Activated CD4-positive, alpha-beta T cell treated with anti-CD3 and anti-CD28 coated beads, Interleukin-2, amount 10 ng/mL, durations not matched to agents 7 days and 5 days (primary cell): ENCODE measurements around the gene LRP2BP. TPM values are rescaled to one million over a fixed set of nuclear protein-coding genes. Genes with fewer than 3 reads are reported as not detected.
A peak's percentile ranks its signal among the peaks of the same experiment; 100 is the strongest.

Experiments used
- CTCF ChIA-PET: fragments of 350-600 bp; sonication (Branson Sonifier 250); formaldehyde crosslinking; loops from one replicate; lab custom pipeline; 2021; ENCODE audit warnings: antibody characterized with exemption; lab: Charles Lee
- POLR2A ChIA-PET: fragments of 350-600 bp; sonication (Branson Sonifier 250); formaldehyde crosslinking; loops from one replicate; lab custom pipeline; 2021; ENCODE audit warnings: antibody characterized with exemption; lab: Charles Lee
- DNase-seq: peaks from one replicate; pipeline ENCODE4 v3.0.0-alpha.2; 2020
- H3K27ac Mint-ChIP-seq: one replicate; pipeline ENCODE4 v1.8.0; 2021; ENCODE audit warnings: mild to moderate bottlenecking, moderate library complexity, mixed read lengths
- H3K27me3 Mint-ChIP-seq: one replicate; pipeline ENCODE4 v1.8.0; 2021; ENCODE audit warnings: mixed read lengths
- H3K36me3 Mint-ChIP-seq: one replicate; pipeline ENCODE4 v1.8.0; 2021; ENCODE audit warnings: low read depth, mixed read lengths
- H3K4me1 Mint-ChIP-seq: one replicate; pipeline ENCODE4 v1.8.0; 2021; ENCODE audit warnings: mixed read lengths
- H3K4me3 Mint-ChIP-seq: one replicate; pipeline ENCODE4 v1.8.0; 2021; ENCODE audit warnings: mild to moderate bottlenecking, moderate library complexity, mixed read lengths
- H3K9me3 Mint-ChIP-seq: one replicate; pipeline ENCODE4 v1.8.0; 2021; ENCODE audit warnings: mixed read lengths
- total RNA-seq, 2 experiments: library from RNA; stranded (reverse); gene quantifications; one replicate each; pipeline ENCODE4 v1.2.3, GENCODE V29; 2021

LRP2BP gene
- total RNA-seq, 2 experiments from 2014 or later, result 0.73 to 0.79 TPM

DNA sequence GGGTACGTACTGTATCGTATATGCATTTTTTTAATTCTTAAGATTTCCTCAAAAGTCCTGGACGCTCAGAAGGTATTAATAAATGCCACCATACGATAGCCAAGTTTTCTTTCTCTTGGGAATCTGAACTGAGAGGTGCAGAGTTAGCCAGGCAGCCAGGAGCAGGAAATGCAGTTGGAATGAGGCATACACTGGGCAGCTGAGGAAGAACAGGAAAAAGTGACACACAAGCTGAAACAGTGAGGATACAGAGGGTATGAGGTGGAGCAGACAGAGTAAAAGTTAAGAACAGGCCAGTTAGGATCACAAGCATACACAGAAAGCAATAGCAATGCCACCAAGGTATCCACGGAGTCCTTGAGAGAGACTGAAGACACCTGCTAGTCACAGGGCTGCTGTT is 16.7 kb upstream of the LRP2BP start:
- ChIA-PET CTCF (no interaction called here), POLR2A (no interaction called here)
- H3K27ac Mint-ChIP-seq, result no peak overlapping the region
- H3K27me3 Mint-ChIP-seq, result no peaks in the 10 kb centered on the region
- no peak for DNase-seq
- H3K9me3 Mint-ChIP-seq, result no peaks in the 10 kb centered on the region
- H3K36me3 Mint-ChIP-seq, result peaks cover 26% of the 10 kb centered on the region
- peaks cover 2% of the 10 kb centered on the region for H3K4me1 Mint-ChIP-seq
- H3K4me3 Mint-ChIP-seq, result no peak overlapping the region

DNA sequence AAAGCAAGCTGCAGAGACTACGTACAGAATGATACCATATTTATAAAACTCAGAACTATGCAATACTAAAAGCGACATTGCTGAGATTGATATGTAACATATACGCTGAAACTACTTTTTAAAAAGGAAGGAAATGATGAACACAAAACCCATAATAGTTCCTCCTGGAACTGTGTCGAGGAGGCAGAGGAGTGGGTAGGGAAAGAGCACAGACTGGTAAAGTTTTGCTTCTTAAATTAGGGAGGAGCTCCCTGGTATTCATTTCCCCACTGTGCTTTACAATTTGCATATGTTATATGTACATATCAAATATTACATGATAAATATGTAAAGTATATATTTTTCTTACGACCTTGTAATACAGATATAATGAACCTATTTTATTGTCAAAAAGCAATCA is 16.1 kb upstream of the LRP2BP start:
- H3K27ac Mint-ChIP-seq, result no peak overlapping the region
- CTCF ChIA-PET, result no interaction called here
- POLR2A ChIA-PET, result no interaction called here
- H3K36me3 Mint-ChIP-seq, result peaks cover 21% of the 10 kb centered on the region
- H3K27me3 Mint-ChIP-seq, result no peaks in the 10 kb centered on the region
- no peak for DNase-seq
- H3K9me3 Mint-ChIP-seq, result no peaks in the 10 kb centered on the region
- H3K4me1 Mint-ChIP-seq, result peaks cover 2% of the 10 kb centered on the region
- no peak overlapping the region for H3K4me3 Mint-ChIP-seq

DNA sequence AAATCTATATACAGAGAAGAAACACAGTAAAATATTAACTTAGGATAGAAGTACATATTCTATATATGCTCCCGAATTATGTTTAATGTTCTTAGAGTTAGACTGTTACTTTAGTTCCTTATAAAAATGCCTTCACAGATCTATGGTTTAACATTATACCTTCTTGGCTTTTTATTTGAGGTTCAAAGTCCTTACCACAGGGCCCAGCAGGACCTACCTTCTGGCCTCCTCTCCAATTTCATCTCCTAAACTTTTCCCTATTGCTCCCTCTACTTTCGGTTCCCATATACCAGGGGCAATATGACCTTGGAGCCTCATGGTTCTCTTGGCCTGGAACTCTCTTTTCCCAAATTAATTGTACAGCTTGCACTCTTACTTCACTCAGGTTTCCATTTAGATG is 12.7 kb upstream of the LRP2BP start:
- ChIA-PET CTCF (no interaction called here), POLR2A (no interaction called here)
- H3K9me3 Mint-ChIP-seq, result no peaks in the 10 kb centered on the region
- peaks cover 2% of the 10 kb centered on the region for H3K4me1 Mint-ChIP-seq
- DNase-seq, result no peak
- H3K4me3 Mint-ChIP-seq, result no peak overlapping the region
- H3K27ac Mint-ChIP-seq, result no peak overlapping the region
- H3K27me3 Mint-ChIP-seq, result no peaks in the 10 kb centered on the region
- H3K36me3 Mint-ChIP-seq, result peaks cover 24% of the 10 kb centered on the region

DNA sequence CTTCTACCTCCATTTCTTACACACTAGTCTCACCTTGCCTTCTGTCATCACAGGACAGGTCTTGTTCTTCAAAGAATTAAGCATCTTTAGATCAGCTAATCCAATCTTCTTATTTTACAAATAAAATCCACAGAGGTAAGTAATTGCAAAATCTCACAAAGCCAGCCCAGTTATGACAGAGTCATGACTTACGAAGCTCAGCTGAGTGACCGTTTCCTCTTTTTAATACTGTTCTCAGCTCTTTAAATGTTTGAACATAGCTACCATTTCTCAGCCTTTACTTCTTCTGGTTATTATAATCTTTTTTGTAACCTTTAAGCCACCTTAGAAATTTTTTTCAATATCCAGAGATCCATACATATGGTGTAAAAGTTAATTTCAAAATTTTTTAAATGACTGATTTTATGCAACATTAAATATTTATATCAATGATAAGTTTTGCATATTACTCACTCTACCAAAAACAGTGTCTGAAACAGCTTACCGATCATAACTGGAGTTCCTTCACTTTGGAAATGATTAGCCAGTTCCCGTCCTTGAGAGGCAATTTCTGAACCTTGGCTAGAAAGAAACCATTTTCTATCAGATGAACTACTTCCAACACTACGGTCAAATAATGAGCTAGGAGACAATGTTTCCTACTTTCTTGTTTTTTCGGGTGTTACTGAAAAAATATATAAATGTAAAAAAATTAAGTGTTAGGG is 9.7 kb upstream of the LRP2BP start:
- ChIA-PET POLR2A (no interaction called here), CTCF (interaction anchor here (0.9 to 1.7 kb wide), 8 partner anchors 9 to 20 kb away, joined by 3 to 6 read pairs (median 4); partner anchors contain the start of genes ANKRD37, LRP2BP and UFSP2)
- no peaks in the 10 kb centered on the region for H3K9me3 Mint-ChIP-seq
- no peaks in the 10 kb centered on the region for H3K27me3 Mint-ChIP-seq
- H3K4me3 Mint-ChIP-seq, result no peak overlapping the region
- peaks cover 37% of the 10 kb centered on the region for H3K36me3 Mint-ChIP-seq
- DNase-seq, result no peak
- H3K4me1 Mint-ChIP-seq, result peaks cover 6% of the 10 kb centered on the region
- no peak overlapping the region for H3K27ac Mint-ChIP-seq

DNA sequence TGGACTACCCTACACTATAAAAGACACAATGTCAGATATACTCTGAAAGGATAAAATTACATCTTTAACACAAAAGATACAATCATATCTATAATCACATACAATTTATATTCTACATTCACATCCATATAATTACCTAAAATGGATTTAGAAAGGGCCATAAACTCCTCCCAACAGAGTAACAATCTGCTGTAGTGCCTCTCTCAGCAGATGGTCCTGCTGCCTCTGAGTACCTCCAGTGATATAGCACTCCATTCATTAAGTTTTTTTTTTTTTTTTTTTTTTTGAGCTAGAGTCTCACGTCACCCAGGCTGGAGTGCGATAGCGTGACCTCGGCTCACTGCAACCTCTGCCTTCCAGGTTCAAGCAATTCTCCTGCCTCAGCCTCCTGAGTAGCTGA is 8.3 kb upstream of the LRP2BP start:
- CTCF ChIA-PET, result interaction anchor here (1.6 kb wide), 1 partner anchor 7 kb away, joined by 6 read pairs; the partner anchor contains the start of gene ANKRD37

DNA sequence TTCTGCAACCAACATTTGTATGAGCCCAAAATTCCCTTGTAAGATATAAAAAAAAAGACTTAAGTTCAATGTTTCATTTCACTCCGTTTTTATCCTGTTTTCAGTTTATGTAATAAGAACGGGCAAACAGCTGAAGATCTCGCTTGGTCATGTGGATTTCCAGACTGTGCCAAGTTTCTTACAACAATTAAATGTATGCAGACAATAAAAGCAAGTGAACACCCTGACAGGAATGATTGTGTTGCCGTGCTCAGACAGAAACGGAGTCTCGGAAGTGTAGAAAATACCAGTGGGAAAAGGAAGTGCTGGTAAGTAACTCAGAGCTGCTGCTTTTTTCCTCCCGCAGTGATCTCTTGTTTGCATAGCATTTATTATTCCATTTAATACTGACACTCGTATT is 3.7 kb upstream of the LRP2BP start:
- Mint-ChIP-seq H3K4me3 (no peak overlapping the region), H3K36me3 (peaks cover 39% of the 10 kb centered on the region), H3K9me3 (no peaks in the 10 kb centered on the region), H3K27ac (no peak overlapping the region), H3K4me1 (peaks cover 45% of the 10 kb centered on the region), H3K27me3 (no peaks in the 10 kb centered on the region)
- POLR2A ChIA-PET, result no interaction called here
- CTCF ChIA-PET, result interaction anchor here (1.0 kb wide), 1 partner anchor 10 kb away, joined by 4 read pairs; no protein-coding TSS in a partner anchor
- no peak for DNase-seq

More for the DNA sequence above, 8.3 kb upstream of the LRP2BP start:
- peaks cover 16% of the 10 kb centered on the region for H3K4me1 Mint-ChIP-seq
- no peaks in the 10 kb centered on the region for H3K9me3 Mint-ChIP-seq
- POLR2A ChIA-PET, result no interaction called here
- no peak overlapping the region for H3K4me3 Mint-ChIP-seq
- peaks cover 43% of the 10 kb centered on the region for H3K36me3 Mint-ChIP-seq
- H3K27ac Mint-ChIP-seq, result no peak overlapping the region
- DNase-seq, result no peak
- no peaks in the 10 kb centered on the region for H3K27me3 Mint-ChIP-seq

DNA sequence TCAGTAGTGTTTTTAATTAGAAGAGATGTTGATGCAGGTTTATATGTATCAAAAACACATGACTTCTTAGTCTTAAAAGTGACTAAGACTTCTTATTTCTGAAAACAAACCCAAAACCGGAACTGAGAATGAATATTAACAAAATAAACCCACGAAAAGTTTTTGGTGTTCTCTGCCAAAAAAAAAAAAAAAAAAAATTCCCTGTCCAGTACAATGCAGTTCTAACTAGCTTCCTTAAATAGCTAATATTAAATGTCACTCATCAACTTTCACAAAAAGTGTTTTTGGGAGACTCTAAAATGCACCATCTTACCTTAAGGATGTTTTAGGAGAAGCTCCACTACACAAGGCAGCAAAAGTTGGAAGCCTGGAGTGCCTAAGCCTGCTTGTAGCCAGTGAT is 2.9 kb upstream of the LRP2BP start:
- Mint-ChIP-seq H3K36me3 (peaks cover 37% of the 10 kb centered on the region), H3K27ac (no peak overlapping the region), H3K4me1 (peaks cover 51% of the 10 kb centered on the region), H3K4me3 (no peak overlapping the region), H3K27me3 (no peaks in the 10 kb centered on the region), H3K9me3 (no peaks in the 10 kb centered on the region)
- ChIA-PET POLR2A (no interaction called here), CTCF (interaction anchor here (1.0 kb wide), 1 partner anchor 9 kb away, joined by 4 read pairs; no protein-coding TSS in a partner anchor)
- DNase-seq, result no peak

DNA sequence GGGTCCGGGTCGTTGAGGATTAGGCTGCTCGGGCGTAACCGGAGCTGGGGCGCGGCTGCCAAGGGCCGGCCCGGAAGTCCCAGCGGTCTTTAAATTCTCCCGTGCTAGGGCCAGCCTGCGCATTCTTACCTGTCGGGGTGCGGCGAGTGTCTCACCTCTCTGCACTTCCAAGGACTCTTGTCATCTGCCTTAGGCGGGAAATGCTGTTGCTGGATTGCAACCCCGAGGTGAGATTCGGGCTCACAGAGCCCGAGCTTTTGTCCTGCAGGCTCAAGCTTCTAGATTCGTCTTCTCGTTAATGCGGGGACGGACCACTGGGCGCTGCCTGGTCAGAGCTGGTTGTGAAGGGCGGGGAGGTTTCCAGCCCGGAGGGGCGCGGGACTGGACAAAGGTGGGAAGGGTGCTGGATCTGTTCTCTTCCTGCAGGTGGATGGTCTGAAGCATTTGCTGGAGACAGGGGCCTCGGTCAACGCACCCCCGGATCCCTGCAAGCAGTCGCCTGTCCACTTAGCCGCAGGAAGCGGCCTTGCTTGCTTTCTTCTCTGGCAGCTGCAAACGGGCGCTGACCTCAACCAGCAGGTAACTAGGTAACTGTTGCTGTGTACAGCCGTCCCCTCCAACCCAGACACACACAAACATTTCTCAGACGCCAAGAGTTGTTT is 1.1 kb upstream of the LRP2BP start, which contains the start of gene ANKRD37:
ANKRD37 (plus strand) TSS at position 118 of the 662 bp plus-strand sequence; CDS start at position 201, 83 bp downstream.
- POLR2A ChIA-PET, result interaction anchor here (0.6 to 1.2 kb wide), 3 partner anchors 28 to 1888 kb away, joined by 3 to 7 read pairs (median 4); partner anchors contain the start of gene UFSP2
- CTCF ChIA-PET, result interaction anchor here (1.2 to 2.0 kb wide), 4 partner anchors 8 to 183 kb away, joined by 3 to 9 read pairs (median 4); partner anchors contain the start of gene UFSP2
- H3K9me3 Mint-ChIP-seq, result no peaks in the 10 kb centered on the region
- H3K4me3 Mint-ChIP-seq, result peak within 1 kb of the TSS; percentile 83
- peaks cover 32% of the 10 kb centered on the region for H3K36me3 Mint-ChIP-seq
- no peak for DNase-seq
- H3K27ac Mint-ChIP-seq, result peak within 1 kb of the TSS; percentile 97
- peaks cover 53% of the 10 kb centered on the region for H3K4me1 Mint-ChIP-seq
- no peaks in the 10 kb centered on the region for H3K27me3 Mint-ChIP-seq

DNA sequence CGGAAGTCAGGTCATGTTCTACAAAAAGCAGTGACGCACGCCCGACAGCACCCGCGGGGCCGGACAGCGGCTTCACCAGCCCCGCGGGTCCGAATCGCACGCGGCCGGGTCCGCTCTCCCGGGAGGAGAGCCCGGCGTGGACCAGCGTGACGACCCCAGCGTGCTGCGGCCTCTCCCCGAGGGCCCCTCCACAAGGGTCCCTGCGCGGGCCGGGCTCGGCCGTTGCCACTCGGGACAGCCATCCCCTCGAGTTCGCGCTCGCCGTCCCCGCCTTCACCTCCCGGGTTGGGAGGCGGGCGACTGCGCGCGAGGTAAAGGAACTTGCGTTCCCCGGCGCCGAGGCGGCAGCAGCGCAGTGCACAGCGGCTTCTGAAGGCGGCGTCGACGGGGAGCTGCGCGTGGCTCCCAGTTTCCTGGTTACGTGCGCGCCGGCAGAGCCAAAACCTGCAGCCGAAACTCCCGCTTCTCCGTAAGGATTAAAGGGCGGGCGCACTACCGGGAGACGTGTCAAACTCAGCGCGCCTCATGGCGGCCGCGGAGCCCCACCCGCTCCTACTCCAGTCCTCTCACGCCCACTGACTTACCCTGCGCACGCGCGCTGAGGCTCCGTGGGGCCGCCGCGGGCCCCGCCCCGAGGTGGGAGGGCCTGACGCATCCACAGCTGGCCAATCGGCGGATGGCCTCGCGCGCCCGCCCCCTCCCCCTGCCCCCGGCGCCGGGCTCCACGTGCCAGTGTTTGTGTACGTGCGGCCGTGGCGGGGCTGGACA is 416 bp upstream of the LRP2BP start:
- Mint-ChIP-seq H3K27ac (peak overlapping the region; percentile 97), H3K4me1 (peaks cover 51% of the 10 kb centered on the region), H3K27me3 (no peaks in the 10 kb centered on the region), H3K4me3 (peak overlapping the region; percentile 83), H3K9me3 (no peaks in the 10 kb centered on the region), H3K36me3 (peaks cover 27% of the 10 kb centered on the region)
- CTCF ChIA-PET, result interaction anchor here (1.2 to 2.0 kb wide), 6 partner anchors 9 to 183 kb away, joined by 3 to 9 read pairs (median 4); partner anchors contain the start of gene UFSP2
- POLR2A ChIA-PET, result interaction anchor here (0.6 to 1.2 kb wide), 3 partner anchors 29 to 1887 kb away, joined by 3 to 7 read pairs (median 3); partner anchors contain the start of gene UFSP2
- DNase-seq, result peak; percentile 94

DNA sequence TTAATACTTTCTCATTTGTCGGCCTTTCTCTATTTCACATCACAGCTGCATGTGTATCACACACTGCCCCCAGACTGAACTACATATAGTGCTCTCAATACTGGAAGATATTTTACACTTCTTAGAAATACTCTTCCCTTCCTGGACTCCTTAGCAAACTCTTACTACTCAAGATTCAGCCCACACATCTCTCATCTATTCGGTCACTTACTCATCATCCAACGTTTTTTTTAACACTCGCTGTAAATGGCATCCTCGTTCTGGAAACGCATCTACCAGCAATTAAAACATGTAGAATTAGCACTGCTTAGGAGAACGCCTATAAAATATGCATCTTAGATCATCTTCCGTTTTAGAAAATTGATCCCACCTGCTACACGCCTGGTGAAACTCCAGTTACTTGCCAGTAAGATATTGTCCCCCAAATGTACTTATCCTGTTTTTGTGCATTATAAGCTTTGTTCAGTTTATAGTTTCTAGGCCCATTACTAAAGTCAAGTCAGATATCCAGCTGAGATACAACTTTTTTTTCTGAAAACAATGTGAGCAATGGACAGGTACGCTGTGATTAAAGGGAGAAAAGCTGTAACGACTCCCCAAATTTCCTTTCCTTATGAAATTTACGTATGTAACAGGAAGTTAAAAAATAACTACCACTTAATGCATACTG is 1.0 kb downstream of the LRP2BP start:
- Mint-ChIP-seq H3K27ac (peak overlapping the region; percentile 97), H3K4me3 (peak overlapping the region; percentile 83), H3K4me1 (peaks cover 44% of the 10 kb centered on the region), H3K9me3 (no peaks in the 10 kb centered on the region), H3K36me3 (peaks cover 15% of the 10 kb centered on the region), H3K27me3 (no peaks in the 10 kb centered on the region)
- POLR2A ChIA-PET, result no interaction called here
- CTCF ChIA-PET, result interaction anchor here (1.3 kb wide), 3 partner anchors 11 to 162 kb away, joined by 3 to 6 read pairs (median 5); no protein-coding TSS in a partner anchor
- no peak for DNase-seq

DNA sequence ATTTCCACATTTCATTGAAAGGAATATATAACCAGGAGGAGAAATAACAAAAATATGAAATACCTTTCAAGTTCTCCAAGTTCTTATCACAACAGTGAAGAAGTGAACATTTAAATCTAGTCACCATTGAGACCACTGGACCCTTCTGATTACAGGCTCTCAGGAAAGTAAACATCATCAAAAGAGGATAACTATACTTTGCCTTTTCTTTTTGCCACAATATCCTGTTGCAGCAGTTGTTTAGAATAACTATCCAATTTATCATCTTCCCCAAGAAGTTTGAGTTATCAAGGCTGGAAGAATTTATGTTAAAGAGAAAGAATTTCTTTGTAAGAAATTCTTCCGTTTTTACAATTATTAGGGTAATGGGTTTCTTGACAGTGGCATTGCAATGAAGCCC is 3.6 kb downstream of the LRP2BP start:
- Mint-ChIP-seq H3K9me3 (no peaks in the 10 kb centered on the region), H3K27me3 (no peaks in the 10 kb centered on the region), H3K27ac (no peak overlapping the region), H3K4me3 (no peak overlapping the region), H3K4me1 (peaks cover 20% of the 10 kb centered on the region), H3K36me3 (peaks cover 2% of the 10 kb centered on the region)
- CTCF ChIA-PET, result no interaction called here
- POLR2A ChIA-PET, result no interaction called here
- no peak for DNase-seq

DNA sequence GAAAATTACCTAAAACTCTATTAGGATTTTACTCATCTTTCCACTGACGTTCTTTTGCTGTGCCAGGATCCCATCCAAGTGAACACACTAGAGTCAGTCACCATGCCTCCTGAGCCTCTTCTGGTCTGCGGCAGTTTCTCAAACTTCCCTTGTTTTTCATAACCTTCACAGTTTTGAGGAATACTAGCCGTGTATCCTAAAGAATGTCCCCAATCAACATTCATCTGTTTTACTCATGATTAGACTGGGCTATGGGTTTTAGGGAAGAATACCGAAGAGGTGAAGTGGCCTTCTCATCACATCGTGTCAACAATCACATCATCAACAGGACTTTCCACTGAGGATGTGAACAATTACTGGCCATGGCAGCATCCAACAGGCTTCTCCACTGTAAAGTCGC is 4.8 kb downstream of the LRP2BP start:
- no peak overlapping the region for H3K4me3 Mint-ChIP-seq
- no peak overlapping the region for H3K27ac Mint-ChIP-seq
- H3K4me1 Mint-ChIP-seq, result peaks cover 17% of the 10 kb centered on the region
- DNase-seq, result no peak
- POLR2A ChIA-PET, result no interaction called here
- CTCF ChIA-PET, result no interaction called here
- H3K27me3 Mint-ChIP-seq, result no peaks in the 10 kb centered on the region
- H3K9me3 Mint-ChIP-seq, result no peaks in the 10 kb centered on the region
- H3K36me3 Mint-ChIP-seq, result peaks cover 2% of the 10 kb centered on the region
